ENCODE results near the gene SETBP1. TPM values are rescaled to one million over a fixed set of nuclear protein-coding genes. Genes with fewer than 3 reads are reported as not detected.

The SETBP1 gene
- total and polyA plus RNA-seq, 2 of the 8 experiments (the other 6 are each of a cell fraction or from before 2014, with no cell fraction given), result 2.0 to 6.5 TPM

- Histone ChIP-seq H2BK12ac (ENCODE audit: low read depth, low read length) (no peak overlapping the region), H4K20me1 (replicated peaks in 1 of 2; ENCODE audit: control insufficient read depth in 1 of 2, insufficient read depth in 2 of 2, low read length in 2 of 2) (no peaks in the 10 kb centered on the region), H2BK15ac (ENCODE audit: low read length) (no peak overlapping the region), H3K27ac (ENCODE audit: low read depth, low read length) (no peak overlapping the region), H3K14ac (ENCODE audit: insufficient read length) (no peak overlapping the region), H3K4ac (replicated peaks; ENCODE audit: insufficient read length, low read depth, low read length) (no peak overlapping the region), H3K18ac (ENCODE audit: extremely low read depth, low read length) (no peak overlapping the region), H3K4me3 (ENCODE audit: extremely low read depth in 1 of 4, insufficient read depth in 2 of 4, low read depth in 3 of 4, low read length in 4 of 4) (no peak overlapping the region), H3K4me2 (ENCODE audit: insufficient read depth in 1 of 2, low read depth in 2 of 2, low read length in 2 of 2) (no peak overlapping the region), H3K79me2 (ENCODE audit: control insufficient read depth in 1 of 2, insufficient read depth in 2 of 2, low read length in 2 of 2) (no peaks in the 10 kb centered on the region), H3K56ac (replicated peaks; ENCODE audit: insufficient read length, low read depth, low read length) (no peak overlapping the region), H2BK5ac (ENCODE audit: low read depth, low read length) (no peak overlapping the region), H3K9ac (replicated peaks in 1 of 4; ENCODE audit: extremely low read depth in 1 of 4, low read depth in 3 of 4, low read length in 3 of 4) (no peak overlapping the region), H3K4me1 (replicated peaks in 1 of 4; ENCODE audit: control insufficient read depth in 3 of 4, insufficient read depth in 4 of 4, low read length in 3 of 4) (no peaks in the 10 kb centered on the region), H2BK120ac (replicated peaks; ENCODE audit: low read depth, low read length) (no peak overlapping the region), H3K79me1 (ENCODE audit: low read depth, low read length) (no peaks in the 10 kb centered on the region), H3K36me3 (ENCODE audit: control insufficient read depth in 2 of 4, insufficient read depth in 4 of 4, low read length in 3 of 4) (no peaks in the 10 kb centered on the region), H3K23ac (ENCODE audit: insufficient read length) (no peak overlapping the region), H4K91ac (replicated peaks; ENCODE audit: insufficient read length, low read length) (no peak overlapping the region), H4K8ac (ENCODE audit: extremely low read depth, insufficient read depth, low read length) (no peak overlapping the region), H4K5ac (ENCODE audit: insufficient read length, low read depth, low read length) (no peak overlapping the region), H3K23me2 (ENCODE audit: low read depth, low read length) (no peaks in the 10 kb centered on the region), H3K9me3 (ENCODE audit: insufficient read depth in 2 of 2, low read depth in 1 of 2, low read length in 1 of 2) (no peaks in the 10 kb centered on the region), H3K27me3 (replicated peaks in 1 of 4; ENCODE audit: control insufficient read depth in 3 of 4, extremely low read depth in 1 of 4, insufficient read depth in 3 of 4, low read length in 3 of 4) (peaks cover 0 to 2% (median 0%) of the 10 kb centered on the region in 4 experiments; a peak in 1 of 7 replicates), H2AK5ac (ENCODE audit: low read depth, low read length) (no peak overlapping the region), H2AFZ (ENCODE audit: low read length) (no peak overlapping the region), H2BK20ac (ENCODE audit: low read length) (no peak overlapping the region)
- WGBS, 2 experiments (ENCODE audit: extremely low coverage in 1 of 2, insufficient coverage in 1 of 2, insufficient read length in 1 of 2, insufficient replicate concordance in 2 of 2, low coverage in 1 of 2, low lambda C conversion rate in 2 of 2, missing lambda C conversion rate in 1 of 2), result 94% methylated on average over 4 of the region's 4 CpGs; no CpG with 5 or more reads in 1 of the 2 experiments
- no peak for TF ChIP-seq USF2 (IDR thresholded peaks at IDR 0.05; ENCODE audit: low read length)
- no peak for TF ChIP-seq EP300 (IDR thresholded peaks at IDR 0.05; ENCODE audit: borderline replicate concordance in 1 of 2, low read depth in 2 of 2, low read length in 2 of 2)
- ChIA-PET POLR2A (ENCODE audit: partially characterized antibody) (no interaction called here), CTCF (ENCODE audit: partially characterized antibody) (no interaction called here)
- no peak for FAIRE-seq
- no peak for DNase-seq (ENCODE audit: low read depth in 1 of 2, low spot score in 2 of 2)
Measured at GRCh38 chr18:44916429-44917207, 235.9 kb downstream of the SETBP1 start.

Measured in H1 (cell line).